DND-41 (cell line): Measurements from ENCODE around the gene S100A9.

Experiments used
- ATAC-seq: fragments of 200-7000 bp; cut with Tn5 transposase; 3 replicates; pipeline ENCODE4 v1.9.1; 2021; ENCODE audit warnings: low read depth; ENCODE audit not compliant: insufficient read depth
- DNase-seq: peaks from one replicate; pipeline ENCODE4 v3.0.0-alpha.2; 2020
- H2AFZ ChIP-seq: 2 replicates; pipeline ENCODE4 v1.6.0; 2012; ENCODE audit warnings: low read depth, low read length
- H3K27ac ChIP-seq: 2 replicates; pipeline ENCODE4 v1.5.1; 2012; ENCODE audit warnings: low read length, inconsistent platforms
- H3K27me3 ChIP-seq: fragments of 200-600 bp; sonication (generic); 2 replicates; pipeline ENCODE4 v1.6.0; 2012; ENCODE audit warnings: low read length, mild to moderate bottlenecking, inconsistent platforms; ENCODE audit not compliant: insufficient read depth, poor library complexity
- H3K36me3 ChIP-seq: 2 replicates; pipeline ENCODE4 v1.5.1; 2012; ENCODE audit warnings: low read length, inconsistent platforms; ENCODE audit not compliant: insufficient read depth
- H3K4me1 ChIP-seq: 2 replicates; pipeline ENCODE4 v1.5.1; 2012; ENCODE audit warnings: mild to moderate bottlenecking, low read length; ENCODE audit not compliant: insufficient read depth
- H3K4me2 ChIP-seq: 2 replicates; pipeline ENCODE4 v1.6.0; 2012; ENCODE audit warnings: mild to moderate bottlenecking, moderate library complexity, low read length, inconsistent platforms; ENCODE audit not compliant: insufficient read depth
- H3K4me3 ChIP-seq, 2 experiments: fragments of 200-600 bp in 1 of 2; shearing (Covaris generic) in 1 of 2; 2 replicates each; pipeline ENCODE4 v1.5.1; 2012 to 2016; ENCODE audit warnings: inconsistent platforms in 2 of 2, low read length in 2 of 2, mild to moderate bottlenecking in 2 of 2, low read depth in 1 of 2, moderate library complexity in 1 of 2
- H3K79me2 ChIP-seq: 2 replicates; pipeline ENCODE4 v1.6.0; 2012; ENCODE audit warnings: low read length, inconsistent platforms; ENCODE audit not compliant: insufficient read depth
- H3K9ac ChIP-seq: 2 replicates; pipeline ENCODE4 v1.6.0; 2012; ENCODE audit warnings: low read depth, mild to moderate bottlenecking, inconsistent platforms, low read length, moderate library complexity
- H3K9me3 ChIP-seq: 2 replicates; pipeline ENCODE4 v1.5.1; 2012; ENCODE audit warnings: low read length, moderate library complexity, mild to moderate bottlenecking, inconsistent platforms; ENCODE audit not compliant: insufficient read depth, severe bottlenecking
- H4K20me1 ChIP-seq: 2 replicates; pipeline ENCODE4 v1.6.0; 2012; ENCODE audit warnings: low read length; ENCODE audit not compliant: insufficient read depth
- EZH2 ChIP-seq: IDR thresholded peaks from 3 replicates; pipeline ENCODE4 v1.6.1; 2012; ENCODE audit warnings: borderline replicate concordance, low read depth, mild to moderate bottlenecking, moderate library complexity, low read length, inconsistent platforms; ENCODE audit not compliant: severe bottlenecking
- TF ChIP-seq, protein P1 (sequence below): IDR thresholded peaks from 2 replicates; pipeline ENCODE4 v1.5.1; 2012; ENCODE audit warnings: borderline replicate concordance, low read length, moderate library complexity, mild to moderate bottlenecking; ENCODE audit not compliant: poor library complexity, severe bottlenecking; ENCODE audit errors: extremely low read depth

Gene S100A9

DNA sequence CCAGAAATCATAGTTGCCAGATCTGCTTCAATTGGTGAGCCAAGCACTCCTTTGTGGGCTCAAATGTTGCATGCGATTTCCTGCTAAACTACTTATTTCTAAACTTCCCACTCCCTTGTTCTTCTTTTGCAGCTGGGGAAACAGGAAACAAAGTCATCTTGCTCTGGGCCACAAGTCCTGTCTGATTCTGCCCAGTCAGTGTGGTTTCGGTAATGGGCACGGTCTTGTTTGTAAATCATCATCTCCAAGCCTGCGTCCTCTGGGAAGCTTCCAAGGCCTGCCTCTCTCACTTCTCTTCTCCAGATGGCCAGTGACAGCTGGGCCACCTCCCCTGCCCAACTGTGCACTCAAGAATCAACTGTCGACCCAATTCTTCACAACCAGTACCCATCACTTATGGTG is 28.8 kb downstream of the S100A9 start:
- no peaks in the 10 kb centered on the region for H3K36me3 ChIP-seq
- DNase-seq (no peak), ATAC-seq (no peak)
- H3K79me2 ChIP-seq = no peaks in the 10 kb centered on the region
- no peaks in the 10 kb centered on the region for H3K9me3 ChIP-seq
- H3K4me1 ChIP-seq = no peaks in the 10 kb centered on the region
- H3K27me3 ChIP-seq = no peaks in the 10 kb centered on the region
- no peak overlapping the region for H3K4me2 ChIP-seq
- H3K4me3 ChIP-seq = no peak overlapping the region
- H4K20me1 ChIP-seq = peaks cover 2% of the 10 kb centered on the region; the same call in 1 of the 2 replicates
- H3K9ac ChIP-seq = no peak overlapping the region
- no peak overlapping the region for H3K27ac ChIP-seq
- H2AFZ ChIP-seq = no peak overlapping the region
- TF ChIP-seq EZH2 = no peak
- TF ChIP-seq, protein P1, sequence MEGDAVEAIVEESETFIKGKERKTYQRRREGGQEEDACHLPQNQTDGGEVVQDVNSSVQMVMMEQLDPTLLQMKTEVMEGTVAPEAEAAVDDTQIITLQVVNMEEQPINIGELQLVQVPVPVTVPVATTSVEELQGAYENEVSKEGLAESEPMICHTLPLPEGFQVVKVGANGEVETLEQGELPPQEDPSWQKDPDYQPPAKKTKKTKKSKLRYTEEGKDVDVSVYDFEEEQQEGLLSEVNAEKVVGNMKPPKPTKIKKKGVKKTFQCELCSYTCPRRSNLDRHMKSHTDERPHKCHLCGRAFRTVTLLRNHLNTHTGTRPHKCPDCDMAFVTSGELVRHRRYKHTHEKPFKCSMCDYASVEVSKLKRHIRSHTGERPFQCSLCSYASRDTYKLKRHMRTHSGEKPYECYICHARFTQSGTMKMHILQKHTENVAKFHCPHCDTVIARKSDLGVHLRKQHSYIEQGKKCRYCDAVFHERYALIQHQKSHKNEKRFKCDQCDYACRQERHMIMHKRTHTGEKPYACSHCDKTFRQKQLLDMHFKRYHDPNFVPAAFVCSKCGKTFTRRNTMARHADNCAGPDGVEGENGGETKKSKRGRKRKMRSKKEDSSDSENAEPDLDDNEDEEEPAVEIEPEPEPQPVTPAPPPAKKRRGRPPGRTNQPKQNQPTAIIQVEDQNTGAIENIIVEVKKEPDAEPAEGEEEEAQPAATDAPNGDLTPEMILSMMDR = no peak

DNA sequence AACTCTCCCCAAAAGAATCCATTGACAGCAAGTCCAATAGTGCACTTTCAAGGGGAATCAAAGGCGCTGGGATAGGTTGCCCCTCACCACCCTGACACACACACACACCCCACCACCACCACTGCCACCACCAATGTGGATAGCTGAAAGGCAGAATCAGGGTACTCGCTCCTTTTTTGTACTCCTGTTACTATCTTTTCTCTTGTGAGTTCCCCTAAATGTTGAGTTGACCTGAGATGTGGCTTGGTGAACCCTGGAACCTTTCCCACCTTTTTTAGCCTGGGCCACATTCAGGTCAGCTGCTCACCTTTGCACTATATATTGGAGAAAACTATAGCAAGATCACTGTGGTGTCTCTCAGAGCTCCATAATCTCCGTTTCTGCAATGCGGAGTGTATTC is 29.3 kb downstream of the S100A9 start:
- H3K4me1 ChIP-seq = no peaks in the 10 kb centered on the region
- DNase-seq (no peak), ATAC-seq (no peak)
- H3K4me3 ChIP-seq = no peak overlapping the region
- H3K9ac ChIP-seq = no peak overlapping the region
- no peaks in the 10 kb centered on the region for H3K27me3 ChIP-seq
- TF ChIP-seq, protein P1 = no peak
- no peak for TF ChIP-seq EZH2
- no peak overlapping the region for H3K27ac ChIP-seq
- H3K36me3 ChIP-seq = no peaks in the 10 kb centered on the region
- H3K79me2 ChIP-seq = no peaks in the 10 kb centered on the region
- H2AFZ ChIP-seq = no peak overlapping the region
- H4K20me1 ChIP-seq = peaks cover 4% of the 10 kb centered on the region; the same call in 1 of the 2 replicates
- H3K4me2 ChIP-seq = no peak overlapping the region
- H3K9me3 ChIP-seq = no peaks in the 10 kb centered on the region

DNA sequence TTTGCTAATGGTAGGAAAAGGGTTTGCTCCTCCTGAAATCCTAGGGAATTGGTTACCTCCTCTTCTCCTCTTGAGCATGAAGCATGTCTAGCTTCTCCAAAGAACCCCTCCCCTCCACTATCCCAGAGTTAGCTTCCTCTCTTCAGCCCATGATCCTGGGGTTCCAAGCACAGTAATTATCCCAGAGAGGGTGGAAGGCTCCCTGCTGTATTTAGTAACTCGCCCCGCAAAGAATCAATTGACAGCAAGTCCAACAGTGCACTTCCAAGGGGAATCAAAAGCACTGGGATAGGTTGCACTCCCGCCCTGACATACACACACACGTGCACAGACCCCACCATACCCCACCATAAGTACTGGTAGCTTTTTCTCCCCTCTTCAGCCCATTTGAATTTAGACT is 30.1 kb downstream of the S100A9 start:
- Histone ChIP-seq H3K9ac (no peak overlapping the region), H3K4me1 (no peaks in the 10 kb centered on the region), H3K9me3 (no peaks in the 10 kb centered on the region), H3K27me3 (no peaks in the 10 kb centered on the region), H3K4me3 (no peak overlapping the region), H3K4me2 (no peak overlapping the region), H3K27ac (no peak overlapping the region), H2AFZ (no peak overlapping the region), H3K36me3 (no peaks in the 10 kb centered on the region), H4K20me1 (peaks cover 4% of the 10 kb centered on the region; the same call in 1 of the 2 replicates), H3K79me2 (no peaks in the 10 kb centered on the region)
- ATAC-seq (no peak), DNase-seq (no peak)
- TF ChIP-seq, protein P1 = no peak
- TF ChIP-seq EZH2 = no peak

DNA sequence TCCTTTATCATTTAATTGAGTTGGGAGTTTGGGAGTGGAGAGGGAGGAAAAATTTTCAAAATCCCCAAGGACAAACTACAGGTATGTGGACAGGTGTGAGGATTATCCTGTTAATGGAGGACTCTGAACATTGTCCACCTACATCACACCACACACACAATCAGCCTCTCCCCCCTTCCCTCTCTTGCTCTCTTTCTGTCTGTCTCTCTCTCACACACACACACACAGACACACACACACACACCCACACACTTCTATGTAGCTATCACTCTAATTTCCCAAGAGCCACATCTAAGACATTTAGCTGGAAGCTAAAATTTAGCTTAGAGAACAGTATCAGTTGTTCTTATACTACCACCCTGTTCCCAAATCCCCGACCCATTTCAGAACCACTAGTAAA is 31.7 kb downstream of the S100A9 start:
- Histone ChIP-seq H3K27ac (no peak overlapping the region), H3K9ac (no peak overlapping the region), H3K4me3 (no peak overlapping the region), H3K36me3 (no peaks in the 10 kb centered on the region), H4K20me1 (peaks cover 4% of the 10 kb centered on the region; the same call in 1 of the 2 replicates), H2AFZ (no peak overlapping the region), H3K4me2 (no peak overlapping the region), H3K4me1 (no peaks in the 10 kb centered on the region), H3K27me3 (no peaks in the 10 kb centered on the region), H3K79me2 (no peaks in the 10 kb centered on the region), H3K9me3 (no peaks in the 10 kb centered on the region)
- no peak for ATAC-seq
- no peak for TF ChIP-seq EZH2
- TF ChIP-seq, protein P1 = no peak
- DNase-seq = no peak
